WTC11 (cell line): ENCODE measurements around the gene RAB15. TPM values are rescaled to one million over a fixed set of nuclear protein-coding genes. Genes with fewer than 3 reads are reported as not detected.
A peak's percentile ranks its signal among the peaks of the same experiment; 100 is the strongest.

Experiments
- ATAC-seq: fragments of 200-7000 bp; cut with Tn5 transposase; 2 replicates; pipeline ENCODE4 v1.10.0; 2021; ENCODE audit warnings: mild to moderate bottlenecking, moderate library complexity
- CTCF ChIA-PET: fragments of 300-600 bp; sonication (Branson Sonifier 250); formaldehyde crosslinking; loops from one replicate; lab custom pipeline; 2021; ENCODE audit warnings: antibody characterized with exemption; lab: Charles Lee
- POLR2A ChIA-PET: fragments of 350-600 bp; sonication (Branson Sonifier 250); formaldehyde crosslinking; loops from one replicate; lab custom pipeline; 2021; ENCODE audit warnings: antibody characterized with exemption; lab: Charles Lee
- DNase-seq: peaks from one replicate; pipeline ENCODE4 v3.0.0; 2021; ENCODE audit warnings: low spot score
- H3K27ac Mint-ChIP-seq: 2 replicates; pipeline ENCODE4 v1.8.0; 2021; ENCODE audit warnings: mixed read lengths
- H3K27me3 Mint-ChIP-seq: 2 replicates; pipeline ENCODE4 v1.8.0; 2021; ENCODE audit warnings: low read depth, mild to moderate bottlenecking, moderate library complexity, mixed read lengths
- H3K36me3 Mint-ChIP-seq: 2 replicates; pipeline ENCODE4 v1.8.0; 2021; ENCODE audit warnings: mixed read lengths
- H3K4me1 Mint-ChIP-seq: 2 replicates; pipeline ENCODE4 v1.8.0; 2022; ENCODE audit warnings: mixed read lengths
- H3K4me3 Mint-ChIP-seq: 2 replicates; pipeline ENCODE4 v1.8.0; 2021; ENCODE audit warnings: mild to moderate bottlenecking, moderate library complexity, mixed read lengths
- H3K9me3 Mint-ChIP-seq: 2 replicates; pipeline ENCODE4 v1.8.0; 2021; ENCODE audit warnings: mixed read lengths
- ARID4B ChIP-seq: sonication (generic); formaldehyde crosslinking; IDR thresholded peaks from 2 replicates; pipeline ENCODE4 v1.8.0; 2023; ENCODE audit warnings: missing genetic modification reagents, mild to moderate bottlenecking, borderline replicate concordance
- CBFB ChIP-seq: sonication (generic); formaldehyde crosslinking; IDR thresholded peaks from 2 replicates; pipeline ENCODE4 v1.8.1; 2022; ENCODE audit warnings: mild to moderate bottlenecking, low read depth, missing genetic modification reagents
- CREB1 ChIP-seq: sonication (generic); formaldehyde crosslinking; IDR thresholded peaks from 2 replicates; pipeline ENCODE4 v1.8.0; 2023; ENCODE audit warnings: mild to moderate bottlenecking, missing genetic modification reagents
- CREM ChIP-seq: sonication (generic); formaldehyde crosslinking; IDR thresholded peaks from 2 replicates; pipeline ENCODE4 v1.8.1; 2022; ENCODE audit warnings: mild to moderate bottlenecking, missing genetic modification reagents, moderate library complexity
- FOXK1 ChIP-seq: sonication (generic); formaldehyde crosslinking; IDR thresholded peaks from 2 replicates; pipeline ENCODE4 v1.8.0; 2022; ENCODE audit warnings: mild to moderate bottlenecking, moderate library complexity, missing genetic modification reagents
- GABPB1 ChIP-seq: sonication (generic); formaldehyde crosslinking; IDR thresholded peaks from 2 replicates; pipeline ENCODE4 v1.8.1; 2023; ENCODE audit warnings: mild to moderate bottlenecking, missing genetic modification reagents
- IRF2 ChIP-seq: sonication (generic); formaldehyde crosslinking; IDR thresholded peaks from 2 replicates; pipeline ENCODE4 v1.8.0; 2022; ENCODE audit warnings: low read depth, missing genetic modification reagents, borderline replicate concordance
- MLX ChIP-seq: sonication (generic); formaldehyde crosslinking; IDR thresholded peaks from 2 replicates; pipeline ENCODE4 v1.8.1; 2023; ENCODE audit warnings: mild to moderate bottlenecking, missing genetic modification reagents, moderate library complexity
- MYBL2 ChIP-seq: sonication (generic); formaldehyde crosslinking; IDR thresholded peaks from 2 replicates; pipeline ENCODE4 v1.8.1; 2023; ENCODE audit warnings: mild to moderate bottlenecking, moderate library complexity, missing genetic modification reagents
- SMAD4 ChIP-seq: sonication (generic); formaldehyde crosslinking; IDR thresholded peaks from 2 replicates; pipeline ENCODE4 v1.8.0; 2022; ENCODE audit warnings: mild to moderate bottlenecking, missing genetic modification reagents
- TEAD4 ChIP-seq: sonication (generic); formaldehyde crosslinking; IDR thresholded peaks from 2 replicates; pipeline ENCODE4 v1.8.0; 2022; ENCODE audit warnings: mild to moderate bottlenecking, missing genetic modification reagents
- TP53 ChIP-seq: sonication (generic); formaldehyde crosslinking; IDR thresholded peaks from 2 replicates; pipeline ENCODE4 v1.8.1; 2023; ENCODE audit warnings: mild to moderate bottlenecking, missing genetic modification reagents
- ZNF121 ChIP-seq: sonication (generic); formaldehyde crosslinking; IDR thresholded peaks from 2 replicates; pipeline ENCODE4 v1.8.0; 2023; ENCODE audit warnings: missing genetic modification reagents
- ZNF416 ChIP-seq: fragments of 250-450 bp; sonication (Bioruptor Pico); IDR thresholded peaks from 2 replicates; pipeline ENCODE4 v1.9.0; 2021; ENCODE audit warnings: mild to moderate bottlenecking, inconsistent platforms
- ZNF671 ChIP-seq: fragments of 250-450 bp; sonication (Bioruptor Pico); IDR thresholded peaks from 2 replicates; pipeline ENCODE4 v1.8.0; 2021; ENCODE audit warnings: mild to moderate bottlenecking
- total RNA-seq: library from RNA; stranded (reverse); gene quantifications from 3 replicates; pipeline ENCODE4 v1.2.3, GENCODE V29; 2021
- TF ChIP-seq, protein P1 (sequence below): fragments of 200-600 bp; IDR thresholded peaks from 2 replicates; pipeline ENCODE4 v1.8.0; 2022; ENCODE audit warnings: antibody characterized with exemption
- TF ChIP-seq, protein P2 (sequence below): fragments of 250-450 bp; sonication (Bioruptor Pico); IDR thresholded peaks from 2 replicates; pipeline ENCODE4 v1.9.0; 2021; ENCODE audit warnings: mild to moderate bottlenecking
- TF ChIP-seq, protein P3 (sequence below): sonication (generic); formaldehyde crosslinking; IDR thresholded peaks from 2 replicates; pipeline ENCODE4 v1.8.1; 2023; ENCODE audit warnings: mild to moderate bottlenecking, missing genetic modification reagents, borderline replicate concordance
- TF ChIP-seq, protein P4 (sequence below): fragments of 250-450 bp; sonication (Bioruptor Pico); IDR thresholded peaks from 2 replicates; pipeline ENCODE4 v1.9.0; 2021; ENCODE audit warnings: mild to moderate bottlenecking

The RAB15 gene
- total RNA-seq, 1 experiment from 2014 or later: 49.1 TPM

DNA sequence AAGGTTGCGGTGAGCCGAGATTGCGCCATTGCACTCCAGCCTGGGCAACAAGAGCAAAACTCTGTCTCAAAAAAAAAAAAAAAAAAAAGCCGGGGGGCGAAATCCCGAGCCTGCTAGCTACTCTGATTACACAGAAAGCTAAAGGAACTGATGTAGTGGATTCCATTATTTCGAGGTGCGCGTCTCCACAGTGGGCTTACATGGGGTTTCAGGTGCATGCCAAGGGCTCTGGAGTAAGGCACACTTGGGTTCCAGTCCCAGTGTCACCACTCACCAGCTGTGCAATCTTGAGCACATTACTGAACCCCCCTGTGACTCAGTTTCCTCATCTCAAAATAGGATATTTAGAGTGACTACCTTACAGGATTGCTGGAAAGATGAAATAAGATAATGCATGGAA lies 1.7 kb upstream of the RAB15 start (continued):
- TF ChIP-seq GABPB1 (CRISPR knock-in tag) (no peak), ZNF671 (CRISPR knock-in tag) (no peak), CREB1 (no peak), TEAD4 (CRISPR knock-in tag) (no peak), MYBL2 (CRISPR knock-in tag) (no peak), CREM (CRISPR knock-in tag) (no peak), ZNF416 (CRISPR knock-in tag) (no peak), TP53 (CRISPR knock-in tag) (no peak), SMAD4 (CRISPR knock-in tag) (no peak), MLX (CRISPR knock-in tag) (no peak)

- H3K27ac Mint-ChIP-seq: no peak overlapping the region
- no peaks in the 10 kb centered on the region for H3K9me3 Mint-ChIP-seq
- 0 out of 2 replicates have a peak, but pooled peaks have one; percentile 51 for TF ChIP-seq ZNF121 (CRISPR knock-in tag)
- TF ChIP-seq, protein P1, sequence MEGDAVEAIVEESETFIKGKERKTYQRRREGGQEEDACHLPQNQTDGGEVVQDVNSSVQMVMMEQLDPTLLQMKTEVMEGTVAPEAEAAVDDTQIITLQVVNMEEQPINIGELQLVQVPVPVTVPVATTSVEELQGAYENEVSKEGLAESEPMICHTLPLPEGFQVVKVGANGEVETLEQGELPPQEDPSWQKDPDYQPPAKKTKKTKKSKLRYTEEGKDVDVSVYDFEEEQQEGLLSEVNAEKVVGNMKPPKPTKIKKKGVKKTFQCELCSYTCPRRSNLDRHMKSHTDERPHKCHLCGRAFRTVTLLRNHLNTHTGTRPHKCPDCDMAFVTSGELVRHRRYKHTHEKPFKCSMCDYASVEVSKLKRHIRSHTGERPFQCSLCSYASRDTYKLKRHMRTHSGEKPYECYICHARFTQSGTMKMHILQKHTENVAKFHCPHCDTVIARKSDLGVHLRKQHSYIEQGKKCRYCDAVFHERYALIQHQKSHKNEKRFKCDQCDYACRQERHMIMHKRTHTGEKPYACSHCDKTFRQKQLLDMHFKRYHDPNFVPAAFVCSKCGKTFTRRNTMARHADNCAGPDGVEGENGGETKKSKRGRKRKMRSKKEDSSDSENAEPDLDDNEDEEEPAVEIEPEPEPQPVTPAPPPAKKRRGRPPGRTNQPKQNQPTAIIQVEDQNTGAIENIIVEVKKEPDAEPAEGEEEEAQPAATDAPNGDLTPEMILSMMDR: no peak
- no peak for TF ChIP-seq GABPB1 (CRISPR knock-in tag)
- TF ChIP-seq, protein P2, sequence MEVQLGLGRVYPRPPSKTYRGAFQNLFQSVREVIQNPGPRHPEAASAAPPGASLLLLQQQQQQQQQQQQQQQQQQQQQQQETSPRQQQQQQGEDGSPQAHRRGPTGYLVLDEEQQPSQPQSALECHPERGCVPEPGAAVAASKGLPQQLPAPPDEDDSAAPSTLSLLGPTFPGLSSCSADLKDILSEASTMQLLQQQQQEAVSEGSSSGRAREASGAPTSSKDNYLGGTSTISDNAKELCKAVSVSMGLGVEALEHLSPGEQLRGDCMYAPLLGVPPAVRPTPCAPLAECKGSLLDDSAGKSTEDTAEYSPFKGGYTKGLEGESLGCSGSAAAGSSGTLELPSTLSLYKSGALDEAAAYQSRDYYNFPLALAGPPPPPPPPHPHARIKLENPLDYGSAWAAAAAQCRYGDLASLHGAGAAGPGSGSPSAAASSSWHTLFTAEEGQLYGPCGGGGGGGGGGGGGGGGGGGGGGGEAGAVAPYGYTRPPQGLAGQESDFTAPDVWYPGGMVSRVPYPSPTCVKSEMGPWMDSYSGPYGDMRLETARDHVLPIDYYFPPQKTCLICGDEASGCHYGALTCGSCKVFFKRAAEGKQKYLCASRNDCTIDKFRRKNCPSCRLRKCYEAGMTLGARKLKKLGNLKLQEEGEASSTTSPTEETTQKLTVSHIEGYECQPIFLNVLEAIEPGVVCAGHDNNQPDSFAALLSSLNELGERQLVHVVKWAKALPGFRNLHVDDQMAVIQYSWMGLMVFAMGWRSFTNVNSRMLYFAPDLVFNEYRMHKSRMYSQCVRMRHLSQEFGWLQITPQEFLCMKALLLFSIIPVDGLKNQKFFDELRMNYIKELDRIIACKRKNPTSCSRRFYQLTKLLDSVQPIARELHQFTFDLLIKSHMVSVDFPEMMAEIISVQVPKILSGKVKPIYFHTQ (CRISPR knock-in tag): no peak
- no peak for TF ChIP-seq MYBL2 (CRISPR knock-in tag)
- no peak for TF ChIP-seq TEAD4 (CRISPR knock-in tag)
- H3K4me1 Mint-ChIP-seq: peaks cover 71% of the 10 kb centered on the region
- ATAC-seq: no peak
- DNase-seq: no peak
- H3K27me3 Mint-ChIP-seq: peaks cover 5% of the 10 kb centered on the region
- peaks cover 6% of the 10 kb centered on the region for H3K36me3 Mint-ChIP-seq
- ChIA-PET CTCF (interaction anchor here (1.6 to 4.2 kb wide), 4 partner anchors 10 to 62 kb away, joined by 5 to 26 read pairs (median 11); no protein-coding TSS in a partner anchor), POLR2A (no interaction called here)
- peak overlapping the region; percentile 78 for H3K4me3 Mint-ChIP-seq
Observed at GRCh38 chr14:64973026-64973442, 898 bp upstream of the RAB15 start.

- DNase-seq: no peak
- Mint-ChIP-seq H3K27me3 (no peaks in the 10 kb centered on the region; the same call in 1 of the 2 replicates), H3K4me3 (peak overlapping the region; percentile 73), H3K9me3 (no peaks in the 10 kb centered on the region), H3K36me3 (peaks cover 15% of the 10 kb centered on the region), H3K27ac (no peak overlapping the region), H3K4me1 (peaks cover 72% of the 10 kb centered on the region)
- ChIA-PET CTCF (interaction anchor here (0.7 to 4.2 kb wide), 5 partner anchors 11 to 79 kb away, joined by 3 to 26 read pairs (median 10); partner anchors contain the start of gene FNTB), POLR2A (no interaction called here)
- no peak; the same call in 1 of the 2 replicates for ATAC-seq
- TF ChIP-seq, protein P3, sequence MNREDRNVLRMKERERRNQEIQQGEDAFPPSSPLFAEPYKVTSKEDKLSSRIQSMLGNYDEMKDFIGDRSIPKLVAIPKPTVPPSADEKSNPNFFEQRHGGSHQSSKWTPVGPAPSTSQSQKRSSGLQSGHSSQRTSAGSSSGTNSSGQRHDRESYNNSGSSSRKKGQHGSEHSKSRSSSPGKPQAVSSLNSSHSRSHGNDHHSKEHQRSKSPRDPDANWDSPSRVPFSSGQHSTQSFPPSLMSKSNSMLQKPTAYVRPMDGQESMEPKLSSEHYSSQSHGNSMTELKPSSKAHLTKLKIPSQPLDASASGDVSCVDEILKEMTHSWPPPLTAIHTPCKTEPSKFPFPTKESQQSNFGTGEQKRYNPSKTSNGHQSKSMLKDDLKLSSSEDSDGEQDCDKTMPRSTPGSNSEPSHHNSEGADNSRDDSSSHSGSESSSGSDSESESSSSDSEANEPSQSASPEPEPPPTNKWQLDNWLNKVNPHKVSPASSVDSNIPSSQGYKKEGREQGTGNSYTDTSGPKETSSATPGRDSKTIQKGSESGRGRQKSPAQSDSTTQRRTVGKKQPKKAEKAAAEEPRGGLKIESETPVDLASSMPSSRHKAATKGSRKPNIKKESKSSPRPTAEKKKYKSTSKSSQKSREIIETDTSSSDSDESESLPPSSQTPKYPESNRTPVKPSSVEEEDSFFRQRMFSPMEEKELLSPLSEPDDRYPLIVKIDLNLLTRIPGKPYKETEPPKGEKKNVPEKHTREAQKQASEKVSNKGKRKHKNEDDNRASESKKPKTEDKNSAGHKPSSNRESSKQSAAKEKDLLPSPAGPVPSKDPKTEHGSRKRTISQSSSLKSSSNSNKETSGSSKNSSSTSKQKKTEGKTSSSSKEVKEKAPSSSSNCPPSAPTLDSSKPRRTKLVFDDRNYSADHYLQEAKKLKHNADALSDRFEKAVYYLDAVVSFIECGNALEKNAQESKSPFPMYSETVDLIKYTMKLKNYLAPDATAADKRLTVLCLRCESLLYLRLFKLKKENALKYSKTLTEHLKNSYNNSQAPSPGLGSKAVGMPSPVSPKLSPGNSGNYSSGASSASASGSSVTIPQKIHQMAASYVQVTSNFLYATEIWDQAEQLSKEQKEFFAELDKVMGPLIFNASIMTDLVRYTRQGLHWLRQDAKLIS: no peak
- no peak for TF ChIP-seq CBFB
- no peak for TF ChIP-seq IRF2
- TF ChIP-seq FOXK1 (CRISPR knock-in tag): no peak
- TF ChIP-seq, protein P4, sequence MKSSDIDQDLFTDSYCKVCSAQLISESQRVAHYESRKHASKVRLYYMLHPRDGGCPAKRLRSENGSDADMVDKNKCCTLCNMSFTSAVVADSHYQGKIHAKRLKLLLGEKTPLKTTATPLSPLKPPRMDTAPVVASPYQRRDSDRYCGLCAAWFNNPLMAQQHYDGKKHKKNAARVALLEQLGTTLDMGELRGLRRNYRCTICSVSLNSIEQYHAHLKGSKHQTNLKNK (CRISPR knock-in tag): no peak
- no peak for TF ChIP-seq ARID4B (CRISPR knock-in tag)
Observed at GRCh38 chr14:64971491-64971942, 619 bp downstream of the RAB15 start.
